Omental fat pad (tissue), 4 donors: ENCODE measurements around the gene ARHGAP40. TPM values are rescaled to one million over a fixed set of nuclear protein-coding genes. Genes with fewer than 3 reads are reported as not detected.
"Not testable (repeated sequence)": the region's sequence is repeated elsewhere in the genome, so short reads cannot be mapped to it uniquely, and the experiment has no call there.

Experiments used
- ATAC-seq: fragments of 150-250 bp; one replicate; pipeline ENCODE4 v1.9.1; 2016; ENCODE audit warnings: mild to moderate bottlenecking, moderate library complexity; ENCODE audit not compliant: low FRiP score
- DNase-seq: peaks from one replicate; pipeline ENCODE4 v3.0.0-alpha.2; 2019; ENCODE audit warnings: low spot score
- CTCF ChIP-seq, 3 donors: fragments of 450-650 bp; IDR thresholded peaks; one replicate each; pipeline ENCODE4 v1.5.1; 2016 to 2017; ENCODE audit warnings: antibody characterized with exemption in 3 of 3, mild to moderate bottlenecking in 3 of 3, moderate library complexity in 2 of 3
- total RNA-seq, 4 donors: library from RNA; depleted of rRNA; stranded (reverse); fragments of >200 nt; gene quantifications; one replicate each; pipeline ENCODE4 v1.1.0, GENCODE V29; 2016

The ARHGAP40 gene
- total RNA-seq, 4 donors from 2014 or later, result not detected

- no peak for DNase-seq
- no peak for ATAC-seq
- no peak for TF ChIP-seq CTCF (IDR thresholded peaks at IDR 0.05)
These were observed 15.5 kb upstream of the ARHGAP40 start for GRCh38 chr20:38586181-38586525.

GRCh38 chr20:38588303-38588702, 13.3 kb upstream of the ARHGAP40 start:
- TF ChIP-seq CTCF (IDR thresholded peaks at IDR 0.05), result no peak
- DNase-seq (no peak), ATAC-seq (no peak)

- ATAC-seq (no peak), DNase-seq (no peak)
- no peak for TF ChIP-seq CTCF (IDR thresholded peaks at IDR 0.05)
These were observed 12.3 kb upstream of the ARHGAP40 start for GRCh38 chr20:38589351-38589750.

GRCh38 chr20:38589967-38590675, 11.5 kb upstream of the ARHGAP40 start:
- no peak for TF ChIP-seq CTCF (IDR thresholded peaks at IDR 0.05)
- ATAC-seq (no peak), DNase-seq (no peak)

GRCh38 chr20:38590676-38591473, 10.7 kb upstream of the ARHGAP40 start:
- no peak for TF ChIP-seq CTCF (IDR thresholded peaks at IDR 0.05)
- ATAC-seq (no peak), DNase-seq (no peak)

- DNase-seq (no peak), ATAC-seq (no peak)
These were observed 9.9 kb upstream of the ARHGAP40 start for GRCh38 chr20:38591474-38592410.

GRCh38 chr20:38592411-38592790, 9.2 kb upstream of the ARHGAP40 start:
- not testable (repeated sequence) for ATAC-seq, DNase-seq

More at GRCh38 chr20:38591474-38592410, 9.9 kb upstream of the ARHGAP40 start:
- no peak for TF ChIP-seq CTCF (IDR thresholded peaks at IDR 0.05)

- not testable (repeated sequence) for ATAC-seq, DNase-seq
These were observed 7.3 kb upstream of the ARHGAP40 start for GRCh38 chr20:38594281-38594680.

- not testable (repeated sequence) for DNase-seq
These were observed 5.7 kb upstream of the ARHGAP40 start for GRCh38 chr20:38595886-38596285.

More at GRCh38 chr20:38595886-38596285, 5.7 kb upstream of the ARHGAP40 start:
- ATAC-seq, result not testable (repeated sequence)
